Mucosa of gallbladder (tissue), 1 donor: ENCODE measurements around the gene CYP46A1. TPM values are rescaled to one million over a fixed set of nuclear protein-coding genes. Genes with fewer than 3 reads are reported as not detected.
A peak's percentile ranks its signal among the peaks of the same experiment; 100 is the strongest.

Experiments used
- DNase-seq: peaks from one replicate; pipeline ENCODE4 v3.0.0-alpha.2; 2020; ENCODE audit warnings: low spot score
- total RNA-seq: library from RNA; stranded (reverse); gene quantifications from one replicate; pipeline ENCODE4 v1.2.1, GENCODE V29; 2021
- donor health status: DM: no; HTN: no; CAD: no.

CYP46A1 gene
- total RNA-seq, 1 donor from 2014 or later: 1.8 TPM

DNA sequence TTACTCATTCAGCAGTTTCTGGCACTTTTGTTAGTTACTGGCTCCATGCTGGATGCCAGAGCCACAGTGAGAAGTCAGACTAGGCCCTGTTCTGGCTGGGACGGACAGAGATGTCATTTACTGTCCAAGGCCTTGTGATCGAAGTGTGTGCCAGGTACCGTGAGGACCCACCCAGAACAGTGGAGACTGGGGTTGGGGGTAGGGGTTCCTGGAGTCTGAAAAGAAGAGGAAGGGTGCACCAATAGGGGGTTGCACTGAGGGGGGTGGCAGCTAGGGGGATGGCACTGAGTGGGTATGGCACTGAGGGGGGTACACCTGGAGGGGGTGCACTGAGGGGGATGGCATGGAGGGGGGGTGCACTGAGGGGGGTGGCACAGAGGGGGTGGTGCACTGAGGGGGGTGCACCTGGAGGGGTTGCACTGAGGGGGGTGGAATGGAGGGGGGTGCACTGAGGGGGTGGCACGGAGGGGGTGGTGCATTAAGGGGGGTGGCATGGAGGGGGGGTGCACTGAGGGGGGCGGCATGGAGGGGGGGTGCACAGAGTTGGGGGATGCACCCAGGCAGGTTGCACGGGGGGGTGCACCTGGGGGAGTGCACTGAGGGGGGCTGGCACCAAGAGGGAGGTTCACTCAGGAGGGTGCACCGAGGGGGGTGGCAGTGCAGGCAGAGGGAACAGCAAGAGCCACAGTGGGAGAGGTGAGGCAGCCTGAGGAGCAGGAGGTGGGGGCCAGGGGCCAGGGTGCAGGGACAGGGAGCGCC is 10.6 kb upstream of the CYP46A1 start:
- DNase-seq: no peak

DNA sequence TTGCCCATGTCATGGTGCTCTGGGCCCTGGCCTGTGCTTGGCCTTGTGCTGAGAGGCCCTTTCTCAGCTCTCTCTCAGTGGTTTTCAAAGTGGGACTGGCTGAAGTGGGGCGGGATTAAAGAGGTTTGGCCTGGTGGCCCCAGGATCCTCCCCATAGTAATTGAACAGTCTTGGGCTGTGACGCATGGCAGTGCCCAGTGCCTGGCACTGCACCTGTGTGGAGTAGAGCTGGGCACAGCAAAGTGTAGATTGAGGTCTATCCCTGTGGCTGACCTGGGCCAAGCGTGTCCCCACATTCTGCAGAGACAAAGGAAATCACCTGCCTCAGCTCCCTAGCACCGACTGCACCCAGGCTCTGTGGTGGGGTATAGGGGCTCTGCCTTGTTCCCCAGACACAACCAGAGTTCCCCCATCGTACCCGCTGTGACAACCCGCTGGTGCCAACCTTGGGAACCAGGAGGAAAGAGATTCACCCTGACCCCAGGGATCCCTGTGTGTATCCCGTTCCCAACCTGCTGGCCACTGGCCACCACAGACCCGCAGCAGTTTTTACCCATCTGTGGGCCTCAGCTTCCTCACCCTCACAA is 9.9 kb upstream of the CYP46A1 start:
- no peak for DNase-seq

DNA sequence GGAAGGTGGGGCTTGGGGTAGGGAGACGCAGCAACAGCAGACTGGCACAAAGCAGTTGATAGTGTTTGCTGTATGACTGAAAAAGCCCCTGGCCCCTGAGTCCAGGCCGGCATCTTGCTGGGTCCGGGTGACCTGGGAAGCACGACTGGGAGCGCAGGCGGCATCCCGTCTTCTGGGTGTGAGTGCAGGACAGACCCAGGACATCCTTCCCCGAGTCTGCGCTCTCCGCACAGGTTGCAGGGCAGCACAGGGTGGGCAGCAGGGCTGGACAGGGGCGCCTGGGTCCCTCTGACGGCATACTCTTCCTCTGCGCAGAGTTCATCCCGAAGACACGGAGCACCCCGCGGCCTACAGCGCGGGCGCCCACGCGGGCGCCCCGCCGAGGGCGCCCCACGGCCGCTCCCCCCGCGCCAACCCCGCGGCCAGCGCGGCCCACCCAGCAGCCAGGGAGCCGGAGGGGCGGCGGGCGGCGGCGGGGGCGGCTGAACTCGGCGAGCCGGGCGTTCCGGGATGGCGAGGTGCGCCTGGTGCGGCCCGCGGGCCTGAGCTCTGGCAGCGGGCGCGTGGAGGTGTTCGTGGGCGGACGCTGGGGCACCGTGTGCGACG is 9.2 kb upstream of the CYP46A1 start:
- no peak for DNase-seq

DNA sequence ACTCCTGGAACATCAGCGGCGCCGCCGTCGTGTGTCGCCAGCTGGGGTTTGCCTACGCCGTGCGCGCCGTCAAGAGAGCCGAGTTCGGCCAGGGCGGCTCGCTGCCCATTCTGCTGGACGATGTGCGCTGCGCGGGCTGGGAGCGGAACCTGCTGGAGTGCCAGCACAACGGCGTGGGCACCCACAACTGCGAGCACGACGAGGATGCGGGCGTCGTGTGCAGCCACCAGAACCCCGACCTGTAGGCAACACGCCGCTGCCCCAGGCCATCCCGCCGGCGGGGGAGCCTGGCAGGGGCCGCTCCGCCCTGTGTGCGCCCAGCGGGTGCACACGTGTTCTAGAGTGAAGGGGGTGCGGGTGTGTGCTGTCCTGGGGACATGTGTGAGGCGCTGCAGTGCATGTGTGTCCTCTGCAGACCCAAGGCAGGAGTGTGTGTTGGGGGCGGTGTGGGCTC is 8.7 kb upstream of the CYP46A1 start:
- DNase-seq: no peak

DNA sequence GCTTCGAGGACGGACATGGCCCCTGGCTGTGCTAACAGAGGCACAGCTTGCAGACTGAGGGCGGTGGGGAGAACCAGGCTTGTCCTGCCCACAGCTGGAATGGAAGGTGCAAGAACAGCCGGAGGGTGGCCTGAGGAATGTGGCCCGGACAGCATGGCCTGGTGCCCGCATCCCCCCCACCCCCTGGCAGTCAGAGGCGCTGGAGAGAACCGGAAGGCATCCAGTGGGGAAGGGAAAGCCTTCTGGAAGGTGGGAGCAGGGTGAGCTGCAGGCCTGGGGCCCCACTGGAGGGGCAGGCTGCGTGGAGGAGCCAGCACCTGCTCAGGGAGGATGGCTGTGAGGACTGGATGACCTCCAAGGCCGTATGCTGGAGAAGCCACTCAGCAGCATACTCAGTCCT is 8.1 kb upstream of the CYP46A1 start:
- DNase-seq: no peak

DNA sequence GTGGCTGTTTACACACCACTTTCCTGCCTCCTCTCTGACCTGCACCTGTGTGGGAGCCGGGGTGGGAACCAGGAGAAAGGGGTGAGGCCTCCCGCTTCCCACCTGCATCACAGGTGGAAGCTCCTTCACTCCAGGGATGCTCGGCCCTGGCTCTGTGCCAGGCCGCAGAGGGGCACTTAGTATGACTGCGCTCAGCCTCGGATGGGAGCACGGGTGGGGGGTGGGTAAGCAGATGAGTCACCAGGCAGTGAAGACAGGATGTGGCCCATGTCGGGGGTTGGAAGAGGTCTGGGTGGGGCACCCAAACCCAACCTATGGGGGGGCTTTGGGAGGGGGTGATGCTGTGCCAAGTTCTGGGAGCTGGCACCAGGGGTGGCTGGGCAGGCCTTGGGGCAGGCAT is 7.4 kb upstream of the CYP46A1 start:
- no peak for DNase-seq

DNA sequence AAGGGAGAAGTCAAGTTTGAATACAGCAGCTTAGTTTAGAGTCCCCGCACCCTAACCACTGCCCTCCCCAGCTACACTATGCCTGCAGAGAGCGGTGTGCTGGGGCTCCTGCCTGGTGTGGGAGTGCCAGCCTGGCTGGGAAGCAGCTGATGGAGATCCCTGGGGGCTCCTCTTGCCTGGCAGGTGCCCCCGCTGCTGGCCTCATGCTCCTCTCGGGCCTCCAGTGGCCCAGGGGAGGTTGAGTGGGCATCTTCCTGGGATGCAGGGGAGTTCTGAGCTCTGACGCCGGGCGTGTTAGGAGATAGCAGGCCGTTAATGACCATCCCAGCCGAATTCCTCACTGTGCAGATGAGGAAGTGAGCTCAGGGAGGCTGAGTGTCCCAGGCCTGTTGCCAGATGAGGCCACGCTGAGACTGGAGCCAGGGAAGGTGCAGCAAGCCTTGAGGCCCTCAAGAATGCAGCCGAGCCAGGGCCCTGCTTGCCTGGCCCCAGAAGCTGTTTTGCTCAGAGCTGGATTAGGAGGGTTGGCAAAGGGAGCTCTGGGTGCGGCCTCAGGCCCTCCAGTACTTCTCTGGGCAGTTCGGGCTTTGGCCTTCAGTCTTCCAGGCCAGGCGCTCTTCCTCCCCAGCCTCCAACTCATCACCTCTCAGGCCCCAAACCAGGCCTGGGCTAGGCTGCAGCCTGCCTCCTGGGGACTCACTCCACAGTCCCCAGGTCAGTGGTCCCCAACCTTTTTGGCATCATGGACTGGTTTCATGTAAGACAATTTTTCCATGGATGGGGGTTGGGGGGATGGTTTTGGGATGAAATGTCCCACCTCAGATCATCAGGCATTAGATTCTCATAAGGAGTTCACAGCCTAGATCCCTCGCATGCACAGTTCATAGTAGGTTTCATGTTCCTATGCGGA is 6.6 kb upstream of the CYP46A1 start:
- no peak for DNase-seq

DNA sequence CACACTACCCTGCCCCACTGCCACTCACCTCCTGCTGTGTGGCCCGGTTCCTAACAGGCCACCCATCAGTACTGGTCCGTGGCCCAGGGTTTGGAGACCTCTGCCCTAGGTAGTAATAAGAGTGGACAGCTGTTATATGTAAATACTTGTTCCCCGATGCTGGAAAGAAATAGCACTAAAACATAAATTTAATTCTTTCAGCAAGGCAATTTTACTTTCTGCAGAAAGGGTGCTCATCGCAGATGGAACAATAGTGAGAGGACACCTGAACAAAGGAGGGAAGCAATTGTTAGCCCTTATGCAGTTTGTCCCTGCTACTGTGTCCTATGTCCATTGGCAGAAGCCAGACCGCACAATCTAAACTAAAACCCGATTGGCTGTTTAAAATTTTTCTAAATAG is 5.9 kb upstream of the CYP46A1 start:
- no peak for DNase-seq

DNA sequence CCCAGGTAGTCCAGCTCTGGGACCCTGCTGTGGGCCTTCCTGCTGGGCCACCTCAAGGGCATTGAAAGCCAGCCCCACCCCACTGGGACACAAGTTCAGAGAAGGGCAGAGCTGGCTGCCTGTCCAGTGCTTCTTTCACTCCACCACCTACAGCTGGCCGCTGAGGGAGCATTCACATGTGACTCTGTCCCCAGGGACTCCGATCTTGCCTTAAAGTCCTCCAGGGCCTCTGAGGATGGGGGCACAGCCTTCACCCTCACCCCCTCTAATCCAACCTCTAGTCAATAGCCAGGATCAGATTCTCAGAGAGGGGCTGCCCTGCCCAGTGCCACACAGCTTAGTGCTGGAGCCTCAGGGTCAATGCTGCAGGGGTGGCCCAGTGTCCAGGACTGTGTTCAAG is 5.0 kb upstream of the CYP46A1 start:
- no peak for DNase-seq

DNA sequence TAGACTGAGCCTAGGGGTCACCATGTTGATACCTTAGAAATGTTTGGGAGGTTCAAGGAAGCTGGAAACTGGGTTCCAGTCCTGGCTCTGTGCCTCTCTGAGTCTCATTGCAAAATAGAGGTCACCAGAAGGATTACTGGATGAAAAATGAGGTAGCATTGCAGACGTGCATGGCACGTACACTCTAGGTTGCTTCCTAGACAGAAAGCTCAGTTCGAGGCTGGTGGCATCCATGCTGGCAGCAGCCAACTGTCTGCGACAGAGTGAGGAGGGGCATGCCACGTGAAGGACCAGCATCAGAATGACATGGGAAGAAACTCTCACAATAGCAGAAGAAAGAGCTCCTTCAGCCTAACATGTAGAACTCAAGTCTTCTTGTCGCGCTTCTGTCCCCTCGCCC is 4.6 kb upstream of the CYP46A1 start:
- DNase-seq: no peak

DNA sequence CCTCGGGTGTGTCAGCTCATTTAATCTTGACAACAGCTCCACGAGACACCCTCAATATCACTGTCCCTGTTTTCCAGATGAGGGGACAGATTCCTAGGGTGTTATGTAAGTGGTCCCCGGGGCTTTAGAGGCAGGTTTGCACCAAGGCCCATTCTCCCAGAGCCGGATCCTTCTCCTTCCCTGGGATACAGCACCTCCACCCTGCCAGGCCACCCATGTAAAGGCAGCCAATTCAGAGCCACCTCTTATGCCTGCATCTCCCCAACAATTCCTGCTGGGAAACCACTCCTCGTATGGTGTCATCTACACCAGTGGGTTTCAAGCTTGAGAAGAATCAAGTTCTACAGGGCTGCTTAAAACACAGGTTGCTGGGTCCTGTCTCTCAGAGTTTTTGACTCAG is 4.1 kb upstream of the CYP46A1 start:
- no peak for DNase-seq

DNA sequence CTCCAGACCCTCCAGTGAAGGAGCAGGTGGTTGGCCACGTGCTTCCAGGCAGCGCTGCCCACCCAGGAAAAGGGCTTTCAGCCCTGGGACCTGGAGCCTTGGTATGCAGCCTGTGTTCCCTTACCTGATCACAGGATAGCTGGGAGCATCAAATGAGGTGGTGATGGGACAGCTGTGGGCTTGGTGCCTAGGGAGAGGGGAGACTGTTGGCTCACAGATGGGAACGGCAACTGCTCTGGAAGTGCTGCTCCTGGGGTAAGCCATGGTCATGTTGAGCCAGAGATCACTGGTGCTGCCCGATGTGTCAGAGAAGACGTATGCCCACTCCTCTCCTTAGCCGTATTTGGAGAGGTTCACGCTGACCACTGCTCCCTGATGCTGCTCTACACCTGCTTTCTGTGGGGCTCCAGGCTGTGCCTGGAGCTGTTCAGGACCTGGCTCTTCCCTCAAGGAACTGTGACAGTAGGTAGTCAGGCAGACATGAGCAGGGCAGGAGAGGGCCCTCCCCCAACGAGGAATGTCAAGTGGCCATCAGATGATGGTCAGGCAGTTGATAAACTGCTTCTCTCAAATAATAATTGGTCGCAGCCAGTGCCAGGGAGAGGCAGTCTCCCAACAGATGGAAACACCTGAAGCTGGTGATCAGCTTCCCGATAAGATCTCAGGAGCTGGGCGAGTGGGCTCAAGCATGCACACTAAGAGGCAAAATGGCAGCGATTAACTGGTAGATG is 2.8 kb upstream of the CYP46A1 start:
- DNase-seq: no peak

DNA sequence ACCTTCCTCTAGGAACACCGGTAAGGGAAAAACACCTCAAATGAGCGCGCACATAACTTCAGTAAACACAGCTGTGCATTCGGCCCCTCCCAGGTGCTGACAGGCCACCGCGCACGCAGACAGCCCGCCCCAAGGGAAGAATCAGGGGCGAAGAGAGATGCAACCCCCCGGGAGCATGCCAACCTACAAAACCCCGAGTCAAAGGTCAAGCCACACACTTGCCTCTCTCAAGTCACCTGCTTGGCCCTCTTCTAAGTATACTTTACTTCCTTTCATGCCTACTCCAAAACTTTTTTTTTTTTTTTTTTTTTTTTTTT is 2.3 kb upstream of the CYP46A1 start:
- DNase-seq: no peak

DNA sequence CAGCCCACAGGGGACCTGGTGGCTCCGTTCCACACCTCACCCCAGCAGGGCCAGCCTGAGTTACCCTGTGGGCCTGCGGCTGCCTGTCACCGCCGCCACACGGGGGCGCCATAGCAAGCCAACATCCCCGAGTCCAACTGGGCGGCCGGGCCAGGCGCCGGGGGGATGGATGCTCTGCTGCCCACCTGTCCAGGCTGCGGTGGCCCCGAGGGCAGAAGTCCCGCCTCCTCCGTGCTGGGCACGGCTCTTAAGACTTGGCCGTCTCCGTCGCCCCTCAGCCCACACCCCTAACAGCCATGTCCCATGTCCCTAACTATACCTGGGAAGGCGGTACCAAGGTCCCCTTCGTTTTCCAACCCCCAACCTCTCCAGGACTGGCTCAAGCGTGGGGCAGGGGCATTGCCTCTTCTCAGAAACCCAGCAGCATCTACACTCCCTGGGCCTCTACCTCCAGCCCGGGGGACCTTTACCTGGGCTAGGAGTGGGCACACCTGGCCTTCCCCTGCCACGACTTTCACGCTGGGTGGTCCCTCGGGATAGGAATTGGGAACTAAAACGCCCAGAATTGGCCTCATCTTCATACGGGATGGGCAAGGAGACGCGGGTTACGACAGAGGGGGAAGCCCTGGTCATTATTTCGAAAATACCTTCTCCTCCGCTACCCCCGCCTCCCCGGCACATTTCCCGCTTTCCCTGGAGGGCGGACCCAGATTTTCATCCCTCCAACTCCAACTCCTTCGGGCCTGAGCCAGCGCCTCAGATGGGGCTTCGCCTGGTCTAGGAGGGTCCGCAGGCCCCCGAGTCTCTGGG is 1.1 kb upstream of the CYP46A1 start:
- peak; percentile 78 for DNase-seq

DNA sequence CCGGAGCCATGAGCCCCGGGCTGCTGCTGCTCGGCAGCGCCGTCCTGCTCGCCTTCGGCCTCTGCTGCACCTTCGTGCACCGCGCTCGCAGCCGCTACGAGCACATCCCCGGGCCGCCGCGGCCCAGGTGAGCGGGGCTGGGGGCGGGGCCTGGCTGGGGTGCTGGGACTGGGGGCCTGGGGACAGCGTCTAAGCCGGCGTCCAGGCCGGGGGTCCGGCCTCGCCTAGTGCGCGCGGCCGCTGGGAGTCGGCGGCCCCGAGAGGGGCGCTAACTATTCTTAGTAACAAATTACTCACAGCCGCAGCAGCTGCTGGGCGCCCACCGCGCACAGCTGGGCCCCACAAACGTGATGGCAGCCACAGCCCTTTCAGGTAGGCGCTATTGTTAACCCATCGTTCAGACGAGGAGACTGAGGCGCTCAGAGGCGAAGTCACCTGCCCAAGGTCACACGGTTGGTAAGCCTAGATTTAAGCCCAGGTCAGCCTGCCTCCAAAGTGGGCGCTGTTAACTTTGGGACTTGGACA is 374 bp downstream of the CYP46A1 start:
- no peak for DNase-seq

DNA sequence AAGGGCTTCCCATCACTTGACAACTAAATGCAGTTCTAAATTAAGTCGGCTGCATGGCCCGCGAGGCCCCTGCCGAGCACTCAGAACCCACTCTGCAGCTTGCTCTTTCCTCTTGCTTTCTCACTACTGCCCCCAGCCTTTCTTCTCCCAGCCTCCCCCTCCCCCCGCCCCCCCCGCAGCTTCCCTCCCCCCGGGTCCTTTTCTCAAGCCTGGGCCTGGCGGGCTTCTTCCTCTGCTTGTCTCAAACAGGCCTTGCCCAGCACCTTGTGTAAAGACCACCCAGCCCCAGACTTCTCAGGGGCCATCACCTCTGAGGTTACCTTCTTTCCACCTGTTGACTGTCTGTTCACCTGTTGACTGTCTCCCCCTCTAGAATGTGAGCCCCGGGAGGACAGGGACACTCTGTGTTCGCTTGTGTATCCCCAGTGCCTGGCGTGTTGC is 1.1 kb downstream of the CYP46A1 start:
- DNase-seq: no peak

DNA sequence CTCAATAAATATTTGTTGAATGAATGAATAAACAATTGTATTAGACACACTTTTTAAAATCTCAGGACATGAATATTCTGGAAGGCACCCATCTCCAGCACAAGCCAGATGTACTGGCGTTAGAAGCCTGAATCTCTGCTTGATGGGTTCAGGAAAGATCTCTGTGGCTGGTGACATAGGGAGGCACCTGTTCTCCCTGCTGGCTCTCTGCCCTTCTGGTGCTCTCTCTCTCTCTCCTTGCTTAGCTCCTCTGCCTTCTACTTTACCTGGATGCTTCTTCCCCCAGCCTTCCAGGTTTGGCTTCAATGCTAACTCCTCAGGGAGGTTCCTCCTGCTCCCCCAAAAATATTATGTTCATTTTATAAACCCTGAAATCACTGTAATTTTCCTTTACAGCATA is 1.5 kb downstream of the CYP46A1 start:
- DNase-seq: no peak

DNA sequence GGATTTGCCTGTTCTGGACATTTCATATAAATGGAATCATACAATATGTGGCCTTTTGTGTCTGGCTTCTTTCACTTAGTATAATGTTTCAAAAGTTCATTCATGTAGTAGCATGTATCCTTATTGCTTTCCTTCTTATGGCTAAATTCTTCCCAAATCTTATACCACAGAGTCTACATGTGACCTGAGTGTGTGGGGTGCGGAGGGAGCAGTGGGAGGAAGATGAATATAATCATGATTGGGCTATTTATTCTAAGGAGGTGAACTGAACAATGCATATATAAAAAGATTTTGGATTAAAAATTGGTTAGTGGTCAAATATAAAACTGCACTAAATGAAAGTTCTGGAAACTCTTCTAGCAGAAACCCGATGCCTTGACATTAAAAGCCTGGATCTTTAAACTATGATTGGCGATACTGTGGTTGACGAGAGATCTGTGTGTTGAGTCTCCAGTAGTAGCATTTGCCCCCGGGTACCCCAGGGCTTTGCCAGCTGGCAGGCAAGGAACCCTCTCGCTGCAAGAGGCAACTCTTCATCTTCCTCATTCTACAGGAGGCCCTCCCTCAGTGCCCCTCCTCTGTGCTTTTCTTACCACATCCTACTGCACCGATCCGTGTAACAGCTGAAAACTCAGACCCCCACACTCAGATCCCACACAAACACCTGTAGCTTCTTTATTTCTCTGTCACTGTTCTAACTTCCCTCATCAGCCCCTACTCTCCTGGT is 2.6 kb downstream of the CYP46A1 start:
- no peak for DNase-seq

DNA sequence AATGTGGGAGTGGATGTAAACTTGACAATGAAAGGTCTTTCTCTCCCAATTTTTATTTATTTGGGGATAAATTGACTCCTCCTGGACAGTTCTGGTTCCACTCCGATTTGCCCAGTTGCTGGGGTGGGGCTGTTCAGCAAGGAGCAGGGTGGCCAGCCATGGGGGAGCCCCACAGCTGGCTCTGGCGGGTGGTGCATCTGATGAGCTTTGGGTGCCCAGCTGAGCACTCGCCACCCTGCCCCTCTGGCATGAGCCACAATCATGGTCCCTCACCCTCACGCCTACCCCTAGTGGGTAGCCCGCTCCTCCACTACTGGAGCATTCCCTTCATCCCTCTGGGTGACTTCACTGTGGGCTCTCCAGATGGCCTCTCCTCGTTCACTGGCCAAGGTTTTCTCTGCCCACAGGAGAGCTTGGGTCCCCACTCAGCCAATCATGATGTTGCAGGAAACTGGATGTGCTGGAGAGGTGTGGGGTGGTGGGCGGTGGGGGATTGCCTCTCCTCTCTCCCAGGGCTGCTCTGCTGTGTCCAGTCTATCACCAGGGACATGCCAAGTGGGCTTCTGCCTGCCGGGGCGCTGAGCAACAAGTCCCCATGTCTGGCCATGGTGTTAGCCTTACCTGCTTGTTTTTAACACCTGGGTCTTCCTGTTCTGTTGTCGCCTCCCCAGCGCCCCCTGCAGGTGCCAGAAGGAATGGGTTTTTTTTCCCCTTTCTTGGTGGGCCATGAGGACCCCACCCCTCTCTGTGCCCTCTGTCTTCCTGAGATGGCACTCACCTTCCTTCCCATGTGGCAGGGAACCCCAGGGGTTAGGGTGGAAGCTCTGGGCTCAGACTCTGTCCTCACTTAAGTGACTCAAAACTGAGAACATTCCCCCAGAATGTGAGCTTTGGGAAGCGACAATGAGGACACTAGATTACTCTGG is 3.4 kb downstream of the CYP46A1 start:
- DNase-seq: peak; percentile 8
